IPS DF 4.7 (cell line): ENCODE measurements around the gene UBE2S.
"Not testable (repeated sequence)": the region's sequence is repeated elsewhere in the genome, so short reads cannot be mapped to it uniquely, and the experiment has no call there.

Experiments used
- DNase-seq: peaks from one replicate; pipeline ENCODE4 v3.0.0-alpha.2; 2013; ENCODE audit warnings: low spot score; ENCODE audit errors: extremely low read depth

The UBE2S gene

DNA sequence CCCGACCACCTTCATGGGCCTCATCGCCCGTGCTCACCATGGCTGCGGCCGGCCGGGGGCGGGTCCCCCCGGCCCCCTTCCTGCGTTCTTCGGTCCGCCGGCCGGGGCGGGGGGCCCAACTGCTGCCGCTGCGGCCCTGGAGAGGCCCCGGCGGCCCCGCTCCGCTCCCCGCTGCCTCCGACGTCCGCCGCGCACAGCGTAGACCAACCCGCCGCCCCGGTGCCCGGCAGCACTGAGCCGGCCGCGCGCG, at the start of gene UBE2S:
UBE2S (minus strand) TSS at position 239 of the 250 bp plus-strand sequence; CDS start at position 40, 199 bp downstream.
- not testable (repeated sequence) for DNase-seq

DNA sequence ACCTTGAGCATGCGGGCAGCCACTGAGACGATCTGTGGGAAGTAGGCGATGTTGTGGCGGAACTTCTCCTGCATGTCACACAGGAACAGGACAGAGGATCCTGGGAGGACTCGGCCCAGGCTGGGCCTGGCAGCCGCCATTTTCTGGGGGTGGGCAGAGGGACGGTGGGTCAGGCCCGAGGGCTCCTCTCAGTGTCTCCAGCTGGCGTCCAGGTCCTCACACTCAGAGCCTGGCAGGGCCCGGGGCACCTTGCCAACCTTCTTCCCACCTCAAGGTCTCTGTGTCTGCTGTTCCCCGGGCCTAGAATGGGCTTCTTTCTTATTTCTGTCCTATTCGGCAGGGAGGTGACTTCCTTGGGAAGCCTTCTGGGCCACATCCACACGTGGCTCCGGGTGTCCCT, 48.8 kb upstream of the UBE2S start:
- DNase-seq: no peak

GRCh38 chr19:55455576-55456235, 48.1 kb upstream of the UBE2S start:
- no peak for DNase-seq

- DNase-seq: no peak
Measured at GRCh38 chr19:55454787-55455243, 47.2 kb upstream of the UBE2S start.

- DNase-seq: no peak
Measured at GRCh38 chr19:55453511-55454260, 46.1 kb upstream of the UBE2S start.

DNA sequence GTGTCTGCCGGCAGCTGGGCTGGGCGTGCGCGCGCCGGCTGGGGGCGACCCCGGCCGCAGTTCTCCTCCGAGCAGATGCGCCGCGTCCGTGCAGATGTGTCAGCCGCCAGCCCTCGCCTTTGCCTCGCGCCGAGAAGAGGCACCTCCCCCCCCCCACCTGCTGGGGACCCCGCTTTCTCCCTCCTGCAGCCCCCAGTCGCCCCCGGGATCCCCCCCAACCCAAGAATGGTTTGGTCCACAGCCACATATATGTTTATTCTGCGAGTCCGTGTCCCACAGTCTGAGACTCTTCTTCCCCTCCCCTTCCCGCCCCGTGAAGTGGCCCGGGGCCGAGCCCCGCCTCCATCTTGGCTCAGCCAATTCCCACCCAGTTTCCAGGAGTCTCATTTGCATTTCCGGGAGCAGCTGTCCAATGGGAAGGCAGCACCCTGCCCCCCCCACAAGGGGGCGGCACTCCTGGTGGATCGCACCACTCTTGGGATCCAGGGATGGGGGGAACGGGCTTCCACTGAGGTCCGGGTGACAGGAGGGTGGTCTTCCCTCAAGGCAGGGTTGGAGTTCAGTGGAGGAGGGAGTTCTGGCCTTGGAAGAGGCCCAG, 45.3 kb upstream of the UBE2S start:
- no peak for DNase-seq

- DNase-seq: no peak
Measured at GRCh38 chr19:55451965-55452748, 44.6 kb upstream of the UBE2S start.

DNA sequence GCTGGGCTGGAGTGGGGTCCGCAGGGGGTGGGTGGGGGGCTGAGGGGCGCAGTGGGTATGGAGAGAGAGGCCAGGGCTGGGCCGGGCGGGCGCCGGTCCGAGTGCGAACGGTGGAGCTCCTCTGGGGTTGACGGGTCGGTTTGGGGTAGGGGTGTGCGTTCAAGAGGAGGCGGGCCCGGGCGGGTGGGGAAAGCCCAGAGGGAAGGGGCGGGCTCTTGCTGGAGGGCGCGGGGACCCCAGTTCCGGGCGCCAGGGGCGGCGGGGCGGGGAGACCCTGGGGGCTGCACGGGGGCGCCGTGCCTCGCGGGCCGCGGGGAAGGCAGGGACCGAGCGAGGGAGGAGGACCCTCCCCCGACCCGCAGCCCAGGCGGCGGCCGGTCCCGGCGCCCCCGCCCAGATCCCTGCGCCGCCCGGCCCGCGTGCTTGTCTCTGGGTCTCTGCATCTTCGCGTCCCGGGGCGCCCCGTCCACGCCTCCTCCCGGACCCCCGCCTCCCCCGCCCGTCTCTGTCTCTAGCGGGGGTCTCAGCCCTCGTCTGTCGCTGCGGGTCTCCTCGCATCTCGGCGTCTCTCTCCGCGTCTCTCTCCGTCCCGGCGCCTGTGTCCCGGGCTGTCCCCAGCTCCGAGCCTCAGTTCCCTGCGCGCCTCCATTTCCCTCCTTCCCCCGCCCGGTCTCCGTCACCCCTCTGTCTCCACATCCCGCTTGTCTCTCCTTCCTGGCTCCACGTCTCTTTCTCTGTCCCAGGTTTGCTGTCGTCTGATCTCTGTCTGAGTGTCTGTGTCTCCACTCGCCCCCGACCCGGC, 43.8 kb upstream of the UBE2S start:
- DNase-seq: no peak

DNA sequence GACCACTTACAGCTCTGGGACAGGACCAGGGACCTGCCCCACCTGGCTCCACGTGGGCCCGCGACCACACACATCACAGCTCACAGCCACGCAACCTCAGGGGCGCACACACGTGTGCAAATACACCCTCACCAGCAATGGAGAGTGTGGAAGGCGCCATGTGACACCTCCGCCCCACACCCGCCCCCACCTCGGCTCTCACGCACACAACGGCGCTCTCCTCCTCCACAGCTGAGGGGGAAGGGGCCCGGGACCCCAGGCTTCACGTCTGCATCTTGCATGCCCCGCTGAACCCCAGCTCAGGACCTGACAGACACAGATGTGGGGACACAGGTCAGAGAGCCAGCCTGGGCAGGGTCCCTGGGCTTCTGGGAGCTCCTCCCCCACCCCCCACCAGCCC, 41.9 kb upstream of the UBE2S start:
- no peak for DNase-seq

GRCh38 chr19:55448175-55448490, 40.5 kb upstream of the UBE2S start:
- DNase-seq: not testable (repeated sequence)

GRCh38 chr19:55447421-55448174, 40.0 kb upstream of the UBE2S start:
- no peak for DNase-seq

DNA sequence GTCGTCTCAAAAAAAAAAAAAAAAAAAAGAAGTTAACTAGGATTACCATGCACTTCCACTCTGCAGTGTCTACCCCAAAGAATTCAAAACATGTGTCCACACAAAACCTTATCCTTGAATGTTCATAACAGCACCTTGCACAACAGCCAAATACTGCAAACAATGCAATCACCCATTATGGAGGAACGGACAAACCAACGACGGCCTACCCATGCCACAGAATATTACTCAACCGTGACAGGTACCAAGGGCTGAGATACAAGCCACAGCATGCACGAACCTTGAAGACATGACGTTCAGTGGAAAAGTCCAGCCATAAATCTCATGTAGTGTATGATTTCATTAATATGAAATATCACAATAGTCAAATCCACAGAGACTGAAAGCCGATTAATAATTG, 38.5 kb upstream of the UBE2S start:
- DNase-seq: no peak

GRCh38 chr19:55444646-55445045, 37.1 kb upstream of the UBE2S start:
- no peak for DNase-seq

- DNase-seq: no peak
Measured at GRCh38 chr19:55443824-55444480, 36.4 kb upstream of the UBE2S start.

DNA sequence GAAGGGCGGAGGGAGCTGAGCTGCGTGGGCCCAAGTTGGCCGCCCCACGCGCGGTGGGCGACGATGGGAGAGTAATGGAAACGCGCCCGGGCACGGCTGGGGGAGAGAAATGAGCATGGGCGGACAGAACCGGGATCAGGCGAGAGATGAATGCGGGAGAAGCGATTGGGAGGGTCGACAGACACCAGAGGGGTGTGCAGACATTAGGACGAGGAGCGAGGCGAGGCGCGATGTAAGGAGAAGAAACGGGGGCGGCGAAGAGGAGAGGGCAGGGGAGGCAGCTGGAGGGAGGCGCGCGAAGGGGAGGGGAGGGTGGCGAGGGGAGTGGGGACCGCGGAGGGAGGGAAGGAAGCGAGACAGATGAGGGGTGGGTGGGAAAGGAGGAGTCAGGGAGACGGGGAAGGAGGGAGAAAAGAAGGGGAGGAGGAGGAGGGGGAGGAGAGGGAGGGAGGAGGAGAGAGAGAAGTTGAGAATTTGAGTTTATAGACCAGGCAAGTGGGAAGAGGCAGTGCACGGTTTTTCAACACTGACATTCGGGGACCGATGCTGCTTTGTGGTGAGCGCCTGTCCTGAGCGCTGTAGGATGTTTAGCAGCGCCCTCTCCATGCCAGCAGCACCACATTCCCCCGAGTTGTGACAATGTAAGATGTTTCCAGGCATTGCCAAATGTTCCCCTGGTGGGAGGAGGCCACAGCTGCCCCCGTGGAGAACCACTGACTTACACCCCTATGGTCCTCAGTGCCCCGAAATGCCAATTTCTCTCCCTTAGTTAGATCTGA, 35.6 kb upstream of the UBE2S start, which contains the start of gene SHISA7:
SHISA7 (minus strand) TSS at position 256 of the 779 bp plus-strand sequence. CDS start 437 bp downstream, outside the sequence.
- DNase-seq: no peak

- no peak for DNase-seq
Measured at GRCh38 chr19:55442372-55442961, 34.9 kb upstream of the UBE2S start.

DNA sequence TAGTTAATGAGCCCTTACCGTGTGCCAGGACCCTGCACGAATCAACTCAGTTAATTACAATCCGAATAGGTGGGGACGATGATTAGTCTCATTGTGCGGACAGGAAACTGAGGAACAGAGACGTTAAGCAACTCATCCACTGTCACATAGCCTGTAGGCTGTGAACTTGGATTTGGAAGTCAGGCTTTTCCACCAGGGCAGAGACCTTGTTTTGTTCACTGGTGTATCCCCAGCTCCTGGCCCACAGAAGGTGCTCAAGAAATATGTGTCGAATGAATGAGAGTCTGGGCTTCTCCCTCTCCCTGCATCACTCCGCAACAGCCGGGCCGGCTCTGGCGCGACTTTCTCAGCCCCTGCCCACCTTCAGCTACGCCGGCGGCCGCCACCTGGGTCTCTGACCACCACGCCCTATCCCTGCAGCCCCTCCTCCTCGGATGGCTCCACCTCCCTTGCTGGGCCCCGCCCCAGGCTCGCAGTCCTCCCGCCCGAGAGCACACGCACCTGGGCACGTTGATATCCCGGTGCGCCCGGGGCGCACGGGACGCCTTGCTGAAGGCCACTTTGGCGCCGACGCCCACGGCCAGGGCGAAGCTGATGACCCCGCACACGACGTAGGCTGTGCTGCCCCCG, 34.2 kb upstream of the UBE2S start:
- no peak for DNase-seq

DNA sequence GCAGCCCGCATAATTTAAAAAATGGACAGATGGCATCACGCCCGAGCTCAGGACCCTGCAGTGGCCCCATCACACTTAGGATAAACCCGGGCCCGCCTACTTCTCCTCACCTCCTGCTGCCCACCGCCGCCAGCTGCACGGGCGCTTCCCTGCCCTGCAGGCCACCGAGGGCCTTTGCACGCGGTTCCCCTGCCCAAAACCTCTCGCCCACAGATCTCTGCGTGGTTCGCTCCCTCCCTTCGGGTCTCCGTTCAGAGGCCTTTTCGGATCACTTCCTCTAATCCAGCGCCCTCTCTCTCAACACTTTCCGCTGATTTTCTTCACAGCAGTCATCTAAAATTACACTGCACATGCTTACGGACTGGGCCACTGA, 33.7 kb upstream of the UBE2S start:
- DNase-seq: no peak
